Stimulated activated CD8-positive, alpha-beta memory T cell treated with anti-CD3 and anti-CD28 coated beads, Interleukin-7, amount 100 ng/mL, for 1 hour (primary cell): ENCODE data around the gene FAM76A.
"Not testable (repeated sequence)": the region's sequence is repeated elsewhere in the genome, so short reads cannot be mapped to it uniquely, and the experiment has no call there.

Experiments used
- DNase-seq, 2 donors: peaks; one replicate each; pipeline ENCODE4 v3.0.0-alpha.2; 2020; ENCODE audit warnings: low read depth in 2 of 2

The FAM76A gene

GRCh38 chr1:27725374-27726172 lies at the start of gene FAM76A:
TSS of gene FAM76A (plus strand) at chr1:27725961. CDS start at chr1:27726081, 120 bp downstream.
- DNase-seq: peak; percentile 99

GRCh38 chr1:27676410-27676809 lies 49.4 kb upstream of the FAM76A start:
- no peak for DNase-seq

GRCh38 chr1:27678747-27679146 lies 47.0 kb upstream of the FAM76A start:
- no peak for DNase-seq

DNA sequence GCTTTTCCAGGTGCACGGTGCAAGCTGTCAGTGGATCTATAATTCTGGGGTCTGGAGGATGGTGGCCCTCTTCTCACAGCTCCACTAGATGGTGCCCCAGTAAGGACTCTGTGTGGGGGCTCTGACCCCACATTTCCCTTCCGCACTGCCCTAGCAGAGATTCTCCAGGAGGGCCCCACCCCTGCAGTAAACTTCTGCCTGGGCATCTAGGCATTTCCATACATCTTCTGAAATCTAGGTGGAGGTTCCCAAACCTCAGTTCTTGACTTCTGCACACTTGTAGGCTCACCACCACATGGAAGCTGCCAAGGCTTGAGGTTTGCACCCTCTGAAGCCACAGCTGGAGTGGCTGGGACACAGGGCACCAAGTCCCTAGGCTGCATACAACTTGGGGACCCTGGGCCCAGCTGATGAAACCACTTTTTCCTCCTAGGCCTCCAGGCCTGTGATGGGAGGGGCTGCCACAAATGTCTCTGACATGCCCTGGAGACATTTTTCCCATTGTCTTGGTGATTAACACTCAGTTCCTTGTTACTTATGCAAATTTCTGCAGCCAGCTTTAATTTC lies 45.5 kb upstream of the FAM76A start:
- DNase-seq: not testable (repeated sequence)

DNA sequence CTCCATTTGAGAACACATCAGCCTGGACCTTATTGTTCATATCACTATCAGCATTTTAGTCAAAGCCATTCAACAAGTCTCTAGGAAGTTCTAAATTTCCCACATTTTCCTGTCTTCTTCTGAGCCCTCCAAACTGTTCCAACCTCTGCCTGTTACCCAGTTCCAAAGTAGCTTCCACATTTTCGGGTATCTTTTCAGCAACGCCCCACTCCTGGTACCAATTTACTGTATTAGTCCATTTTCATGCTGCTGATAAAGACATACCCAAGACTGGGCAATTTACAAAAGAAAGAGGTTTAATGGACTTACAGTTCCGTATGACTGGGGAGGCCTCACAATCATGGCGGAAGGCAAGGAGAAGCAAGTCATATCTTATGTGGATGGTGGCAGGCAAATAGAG lies 44.2 kb upstream of the FAM76A start:
- DNase-seq: not testable (repeated sequence)

- DNase-seq: no peak
Measured at GRCh38 chr1:27682351-27682944, 43.3 kb upstream of the FAM76A start.

DNA sequence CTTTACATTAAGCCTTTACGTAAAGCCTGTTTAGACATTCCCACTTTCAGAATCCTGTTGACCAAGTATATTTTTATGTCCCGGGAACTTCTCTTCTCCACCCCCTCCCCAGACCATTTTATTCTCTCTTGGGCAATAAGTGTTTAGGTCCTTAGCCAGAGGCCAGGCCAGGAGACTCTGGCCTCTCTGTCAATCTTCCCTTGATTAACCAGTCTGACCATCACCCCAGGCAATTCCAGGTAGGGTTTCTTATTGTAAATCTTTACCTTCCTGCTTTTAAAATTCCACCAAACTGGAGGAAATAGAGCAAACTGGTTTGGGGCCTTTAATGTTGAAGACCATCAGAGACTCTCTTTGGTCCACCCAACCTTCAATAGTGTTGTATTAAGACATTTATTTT lies 41.6 kb upstream of the FAM76A start:
- no peak for DNase-seq

DNA sequence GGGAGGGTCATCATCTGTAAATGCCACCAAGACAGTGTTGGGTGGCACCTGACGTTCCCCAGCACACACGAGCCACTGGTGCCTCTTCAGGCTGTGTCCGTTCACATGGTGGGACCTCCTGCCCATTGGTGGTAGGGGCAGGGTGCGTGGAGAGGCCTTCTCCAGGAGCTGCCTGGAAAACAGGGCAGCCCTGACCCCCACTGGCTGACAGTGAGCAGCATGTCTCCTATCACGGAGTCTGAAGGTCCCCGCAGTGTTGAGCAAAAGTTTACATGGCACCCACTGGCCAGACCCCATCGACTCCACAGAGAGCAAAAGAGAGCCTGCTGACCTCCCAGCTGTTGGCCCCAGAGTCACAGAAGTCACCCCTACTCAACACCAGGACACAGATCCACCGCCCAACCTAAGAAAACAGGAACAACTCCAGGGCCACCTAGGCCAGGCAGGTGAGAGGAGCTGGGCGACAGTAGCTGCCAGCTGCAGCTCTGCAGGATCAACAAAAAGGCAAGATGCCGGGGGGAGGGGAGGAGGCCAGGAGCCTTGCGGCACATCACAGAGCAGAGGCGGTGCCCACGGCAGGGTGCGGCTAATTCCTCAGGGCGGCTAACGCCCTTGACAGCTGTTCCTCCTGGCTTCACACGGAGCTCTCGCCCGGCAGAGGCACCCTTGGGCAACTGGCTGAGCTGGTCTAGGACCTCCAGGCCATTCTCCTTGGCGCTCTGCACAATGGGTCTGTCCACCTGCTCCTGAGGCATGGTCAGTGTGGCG lies 39.4 kb upstream of the FAM76A start:
- no peak for DNase-seq

GRCh38 chr1:27687906-27688305 lies 37.9 kb upstream of the FAM76A start:
- no peak for DNase-seq

DNA sequence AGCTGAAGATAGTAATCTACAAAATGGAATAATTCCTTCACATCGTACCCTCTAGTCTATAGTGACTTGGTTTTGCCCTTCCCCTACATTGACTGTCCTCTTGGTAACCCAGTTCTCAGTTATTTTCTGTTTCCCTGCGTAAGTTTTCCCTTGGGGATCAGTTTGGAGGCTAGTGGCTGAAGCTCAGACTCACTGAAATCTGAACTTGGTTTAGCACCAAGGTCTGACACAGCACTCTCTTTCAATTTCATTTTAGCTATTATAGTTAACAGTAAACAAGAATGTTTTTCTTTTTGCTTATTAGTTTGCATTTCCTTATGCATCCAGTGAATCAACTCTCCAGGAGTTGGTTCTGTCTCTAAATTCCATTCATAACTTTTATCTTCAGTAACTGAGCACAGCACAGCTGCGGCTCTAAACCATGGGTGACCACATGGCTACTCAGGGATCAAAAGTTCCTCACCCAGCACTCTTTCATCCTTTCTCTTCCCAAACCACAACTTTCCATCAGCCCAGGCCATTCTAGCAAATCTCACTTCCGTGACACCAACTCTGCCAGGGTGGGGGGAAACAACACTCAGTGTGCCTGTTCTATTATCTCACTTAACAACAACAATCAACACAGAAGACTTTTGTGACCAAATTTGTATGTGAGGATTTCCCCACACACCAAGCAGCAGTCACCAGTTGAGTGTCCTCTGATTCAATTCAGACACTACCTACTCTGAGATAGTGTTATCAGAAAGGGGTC lies 36.2 kb upstream of the FAM76A start:
- no peak for DNase-seq

- no peak for DNase-seq
Measured at GRCh38 chr1:27690183-27690582, 35.6 kb upstream of the FAM76A start.

DNA sequence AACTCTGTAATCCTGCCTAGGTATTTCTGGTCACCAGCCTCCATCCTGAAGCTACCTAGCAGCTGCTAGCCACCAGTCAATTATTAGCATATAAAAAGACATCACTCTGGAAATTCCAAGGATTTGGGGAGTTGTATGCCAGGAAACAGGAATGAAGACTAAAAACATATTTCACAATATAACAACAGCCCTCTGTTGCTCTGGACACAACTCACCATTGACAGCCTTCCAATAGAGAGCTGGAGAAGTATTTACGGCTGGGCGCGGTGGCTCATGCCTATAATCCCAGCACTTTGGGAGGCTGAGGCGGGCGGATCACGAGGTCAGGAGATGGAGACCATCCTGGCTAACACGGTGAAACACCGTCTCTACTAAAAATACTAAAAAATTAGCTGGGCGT lies 28.9 kb upstream of the FAM76A start:
- not testable (repeated sequence) for DNase-seq

DNA sequence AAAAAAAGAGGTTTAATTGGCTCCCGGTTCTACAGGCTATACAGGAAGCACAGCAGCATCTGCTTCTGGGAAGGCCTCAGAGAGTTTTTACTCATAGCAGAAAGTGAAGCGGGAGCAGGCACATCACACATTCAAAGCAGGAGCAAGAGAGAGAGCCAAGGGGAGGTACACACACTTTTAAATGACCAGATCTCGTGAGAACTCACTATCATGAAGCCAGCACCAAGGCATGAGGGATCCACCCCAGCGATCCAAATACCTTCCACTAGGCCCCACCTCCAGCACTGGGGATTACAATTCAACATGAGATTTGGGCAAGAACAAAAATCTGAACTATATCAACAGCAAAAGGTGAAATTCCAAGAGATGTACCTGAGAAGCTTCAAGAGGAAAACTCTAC lies 20.8 kb upstream of the FAM76A start:
- DNase-seq: no peak

DNA sequence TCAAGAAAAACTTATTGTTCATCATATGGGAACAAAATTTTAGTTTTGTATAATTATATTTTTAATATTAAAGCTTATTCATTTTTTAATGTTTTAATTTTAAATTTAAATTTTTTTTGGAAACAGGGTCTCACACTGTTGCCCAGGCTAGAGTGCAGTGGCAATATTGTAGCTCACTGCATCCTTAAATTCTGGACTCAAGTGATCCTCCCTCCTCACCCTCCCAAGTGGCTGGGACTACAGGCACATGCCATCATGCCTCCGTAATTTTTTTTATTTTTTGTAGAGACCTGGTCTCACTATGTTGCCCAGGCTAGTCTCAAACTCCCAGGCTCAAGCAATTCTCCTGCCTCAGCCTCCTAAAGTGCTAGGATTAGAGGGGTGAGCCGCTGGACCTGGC lies 20.2 kb upstream of the FAM76A start:
- DNase-seq: no peak

- DNase-seq: no peak
Measured at GRCh38 chr1:27710574-27710973, 15.2 kb upstream of the FAM76A start.

GRCh38 chr1:27713139-27713725 lies 12.5 kb upstream of the FAM76A start:
- DNase-seq: no peak

GRCh38 chr1:27713869-27714513 lies 11.8 kb upstream of the FAM76A start:
- DNase-seq: no peak

DNA sequence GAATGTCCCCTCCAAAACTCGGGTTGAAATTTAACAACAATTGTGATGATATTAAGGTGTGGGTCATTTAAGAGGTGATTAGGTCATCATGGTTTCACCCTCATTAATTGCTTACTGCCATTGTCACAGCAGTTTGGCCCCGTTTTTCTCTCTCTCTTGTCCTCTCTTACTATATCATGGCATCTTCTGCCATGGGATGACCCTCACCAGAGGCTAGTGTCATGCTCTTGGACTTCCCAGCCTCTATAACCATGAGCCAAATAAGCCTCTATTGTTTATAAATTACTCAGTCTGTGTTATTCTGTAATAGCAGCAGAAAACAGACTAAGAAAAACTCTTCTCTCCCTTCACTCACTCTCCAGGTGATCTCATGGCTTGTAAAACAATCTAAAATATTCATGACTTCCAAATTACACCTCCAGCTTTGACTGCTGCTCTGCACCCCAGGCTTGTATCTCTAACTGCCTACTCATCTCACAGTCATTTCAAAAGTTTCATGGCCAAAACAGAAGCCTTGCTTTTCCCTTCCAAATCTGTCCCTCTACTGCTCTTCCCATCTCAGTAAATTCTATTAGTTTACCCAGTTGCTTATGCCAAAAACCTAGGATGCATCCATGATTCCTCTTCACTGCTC lies 9.4 kb upstream of the FAM76A start:
- no peak for DNase-seq

- no peak for DNase-seq
Measured at GRCh38 chr1:27719286-27720251, 6.2 kb upstream of the FAM76A start.
